HK-2 (cell line): ENCODE data around the gene MTX1.
"Not testable (repeated sequence)": the region's sequence is repeated elsewhere in the genome, so short reads cannot be mapped to it uniquely, and the experiment has no call there.

ENCODE experiments used
- DNase-seq: peaks from one replicate; pipeline ENCODE4 v3.0.0-alpha.2; 2018; ENCODE audit not compliant: unreplicated experiment

MTX1 gene

DNA sequence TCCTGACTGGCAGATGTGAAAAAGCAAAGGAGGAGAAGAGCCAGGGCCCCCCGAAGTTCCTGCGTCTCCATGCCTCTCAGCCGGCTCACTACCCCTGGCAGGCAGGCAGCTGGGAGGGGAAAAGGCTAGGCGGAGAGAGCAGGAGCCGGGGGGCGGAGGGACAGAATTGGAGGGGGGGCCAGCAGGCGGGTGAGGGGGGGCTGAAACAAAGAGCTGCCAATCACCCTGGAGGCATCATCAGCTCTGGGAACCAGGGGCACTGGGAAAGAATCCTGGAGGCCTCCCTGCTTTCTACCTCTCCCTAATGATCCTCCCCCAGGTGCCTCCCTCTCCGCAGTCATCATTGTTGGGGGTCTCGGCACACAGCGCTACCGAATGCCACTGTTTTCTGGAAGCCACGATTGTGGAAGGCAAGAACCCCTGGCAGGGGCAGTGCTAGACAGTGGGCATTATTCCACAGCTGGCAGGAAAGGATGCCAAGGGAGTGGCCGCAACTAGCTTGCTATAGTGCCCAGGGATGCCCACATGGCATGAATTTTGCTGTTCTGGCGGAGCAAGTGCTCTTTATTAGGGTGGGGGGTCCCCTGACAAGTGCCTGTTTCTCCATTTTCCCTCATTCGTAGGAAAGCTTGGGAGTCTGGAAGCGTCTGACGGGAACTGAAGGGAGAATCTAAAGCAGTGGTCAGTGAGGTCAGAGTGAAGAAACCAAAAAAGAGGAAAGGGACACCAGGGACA lies 522 bp upstream of the MTX1 start, which contains the start of gene THBS3:
TSS of gene THBS3 (minus strand) at position 92 of the 735 bp plus-strand sequence. CDS start at position 71, 21 bp downstream.
- DNase-seq = peak; percentile 69

DNA sequence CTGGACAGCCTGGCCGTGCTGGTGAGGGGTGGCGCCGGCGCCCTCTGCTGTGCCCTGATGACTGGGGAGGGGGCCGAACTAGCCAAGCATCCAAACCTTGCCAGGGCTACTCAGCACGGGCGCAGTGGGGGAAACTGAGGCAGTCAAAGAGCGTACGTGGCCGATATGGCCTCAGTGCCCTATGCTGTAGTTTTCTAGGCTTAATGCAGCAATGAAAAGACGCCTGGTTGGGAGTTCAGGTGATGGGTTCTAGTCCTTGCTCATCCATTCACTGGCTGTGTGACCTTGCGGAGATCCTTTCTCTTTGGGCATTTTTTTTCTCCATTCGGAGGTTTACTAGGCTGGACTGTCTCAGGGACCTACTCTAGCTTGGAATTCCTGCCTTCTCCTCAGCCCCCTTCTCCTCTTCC lies 822 bp downstream of the MTX1 start:
- no peak for DNase-seq

- DNase-seq = no peak
These were observed 2.0 kb downstream of the MTX1 start for GRCh38 chr1:155210314-155211104.

DNA sequence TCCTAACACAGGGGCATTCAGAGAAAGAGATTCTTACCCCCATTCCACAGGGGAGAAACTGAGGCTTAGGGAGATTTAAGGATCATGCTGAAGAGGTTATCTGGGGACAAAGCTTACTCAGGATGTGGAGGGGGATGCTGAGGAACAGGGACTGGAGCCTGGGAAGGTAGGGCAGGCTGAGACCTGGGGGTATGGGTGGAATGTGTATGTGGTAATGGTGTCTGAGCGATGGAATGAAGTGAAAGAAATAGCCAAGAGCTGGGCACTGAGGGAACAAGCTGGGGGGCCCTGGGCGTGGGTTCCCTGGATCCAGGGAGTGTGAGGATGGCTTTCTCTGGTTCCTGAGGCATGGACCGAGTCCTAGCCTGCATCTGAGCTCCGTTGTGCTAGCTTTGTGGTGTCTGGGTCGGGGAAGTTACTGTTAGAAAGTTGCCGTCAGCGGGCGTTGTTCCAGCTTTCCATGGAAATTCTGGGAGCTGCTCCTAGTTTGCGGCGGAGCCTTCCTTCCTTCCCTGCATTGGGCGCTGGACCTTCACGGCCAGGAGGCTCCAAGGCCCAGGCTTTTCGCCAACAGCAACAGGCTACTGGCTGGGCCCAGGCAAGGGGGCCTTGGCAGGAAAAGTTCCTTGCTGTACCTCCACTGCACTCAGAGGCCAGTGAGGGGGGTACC lies 3.0 kb downstream of the MTX1 start:
- not testable (repeated sequence) for DNase-seq

GRCh38 chr1:155212051-155212440 lies 3.6 kb downstream of the MTX1 start:
- not testable (repeated sequence) for DNase-seq

DNA sequence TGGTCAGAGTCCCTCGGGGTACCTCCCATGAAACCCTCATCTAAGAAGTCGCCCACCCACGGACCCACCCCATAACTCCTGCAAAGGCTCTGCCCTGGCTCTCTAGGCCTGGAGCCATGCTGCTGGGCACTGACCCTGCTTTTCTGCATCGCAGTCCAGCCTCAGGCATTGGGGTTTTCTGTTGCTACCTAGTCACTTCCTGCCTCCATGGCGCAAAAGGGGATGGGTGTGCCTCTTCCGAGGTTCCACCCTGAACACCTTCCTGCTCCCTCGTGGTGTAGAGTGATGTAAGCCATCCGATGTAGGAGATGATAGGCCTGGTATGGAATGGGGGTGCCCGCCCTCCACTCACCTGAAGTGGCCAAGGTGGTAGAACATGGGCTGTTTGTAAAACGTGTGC lies 6.2 kb downstream of the MTX1 start:
- not testable (repeated sequence) for DNase-seq

DNA sequence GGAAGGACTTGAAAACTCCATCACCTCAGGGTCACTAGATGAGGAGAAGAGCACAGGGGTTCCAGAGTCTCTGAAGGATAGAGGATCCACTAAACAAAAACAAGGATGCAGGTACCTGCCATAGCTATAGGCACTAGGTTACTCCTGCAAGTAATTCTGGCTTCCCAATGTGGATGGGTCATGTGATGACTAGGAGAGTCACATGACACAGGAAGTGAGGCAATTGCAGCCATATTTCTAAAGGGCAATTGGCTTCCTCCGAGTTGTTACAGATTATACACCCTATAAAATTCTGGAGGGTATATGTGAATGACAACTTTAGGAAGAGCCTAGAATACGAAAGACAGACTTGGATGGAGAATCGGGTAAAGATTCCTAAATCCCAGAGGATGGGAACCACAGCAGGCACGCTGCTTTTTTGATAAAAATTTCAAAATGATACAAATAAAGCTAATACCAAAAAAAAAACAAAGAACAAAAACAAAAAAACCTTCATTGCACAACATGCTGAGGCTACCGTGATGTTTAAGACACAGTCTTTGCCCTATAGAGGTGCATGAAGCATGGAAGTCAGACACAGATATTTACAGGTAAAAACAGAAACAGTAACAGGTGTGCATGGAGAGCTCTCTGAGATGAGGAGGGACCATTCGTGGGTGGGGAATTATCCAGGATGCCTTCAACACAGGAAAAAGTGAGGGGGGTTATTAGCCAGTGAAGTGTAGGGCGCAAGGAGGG lies 10.5 kb downstream of the MTX1 start:
- DNase-seq = no peak

- DNase-seq = no peak
These were observed 11.1 kb downstream of the MTX1 start for GRCh38 chr1:155219592-155220031.

DNA sequence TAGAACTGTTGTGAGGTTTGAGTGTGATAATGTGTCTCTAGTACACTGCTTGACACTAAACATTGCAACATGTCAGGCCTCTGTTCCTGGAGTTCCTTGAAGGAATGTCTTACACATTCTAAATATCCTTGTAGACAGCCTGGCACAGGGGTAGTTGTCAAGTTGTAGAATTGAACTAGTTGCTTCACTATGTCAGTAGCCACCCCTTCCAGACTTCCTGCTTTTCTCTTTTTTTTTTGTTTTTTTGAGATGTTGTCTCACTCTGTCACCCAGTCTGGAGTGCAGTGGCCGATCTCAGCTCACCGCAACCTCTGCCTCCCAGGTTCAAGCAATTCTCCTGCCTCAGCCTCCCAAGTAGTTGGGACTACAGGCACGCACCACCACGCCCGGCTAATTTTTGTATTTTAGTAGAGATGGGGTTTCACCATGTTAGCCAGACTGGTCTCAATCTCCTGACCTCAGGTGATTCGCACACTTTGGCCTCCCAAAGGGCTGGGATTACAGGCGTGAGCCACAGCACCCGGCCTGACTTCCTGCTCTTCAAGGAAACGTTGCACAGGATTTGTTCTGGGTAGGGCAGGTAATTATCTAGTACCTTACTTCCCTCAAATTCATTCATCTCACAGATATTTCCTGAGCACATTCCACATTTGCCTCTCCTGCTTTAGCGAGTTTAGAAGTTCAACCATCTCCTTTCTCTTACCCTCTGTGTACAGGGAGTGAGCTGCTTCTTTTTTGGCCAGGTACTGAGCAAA lies 11.9 kb downstream of the MTX1 start:
- not testable (repeated sequence) for DNase-seq

DNA sequence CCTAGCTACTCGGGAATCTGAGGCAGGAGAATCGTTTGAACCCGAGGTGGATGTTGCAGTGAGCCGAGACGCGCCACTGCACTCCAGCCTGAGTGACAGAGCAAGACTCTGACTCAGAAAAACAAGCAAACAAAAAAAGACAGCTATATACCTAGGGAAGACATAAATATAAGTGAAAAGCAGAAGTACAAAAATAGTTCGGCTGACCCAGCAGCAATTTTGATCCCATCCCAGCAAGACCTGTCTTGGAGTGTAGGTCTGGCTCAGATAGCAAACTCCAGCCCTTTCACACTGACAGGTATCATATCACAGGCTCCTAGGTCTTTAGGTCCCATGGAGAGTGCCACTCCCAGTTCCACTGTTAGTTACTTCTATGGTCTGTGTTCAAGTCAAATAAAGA lies 14.6 kb downstream of the MTX1 start:
- DNase-seq = no peak

GRCh38 chr1:155225404-155225759 lies 16.9 kb downstream of the MTX1 start:
- DNase-seq = not testable (repeated sequence)

- peak; percentile 77 for DNase-seq
These were observed 17.9 kb downstream of the MTX1 start for GRCh38 chr1:155226188-155226909.

DNA sequence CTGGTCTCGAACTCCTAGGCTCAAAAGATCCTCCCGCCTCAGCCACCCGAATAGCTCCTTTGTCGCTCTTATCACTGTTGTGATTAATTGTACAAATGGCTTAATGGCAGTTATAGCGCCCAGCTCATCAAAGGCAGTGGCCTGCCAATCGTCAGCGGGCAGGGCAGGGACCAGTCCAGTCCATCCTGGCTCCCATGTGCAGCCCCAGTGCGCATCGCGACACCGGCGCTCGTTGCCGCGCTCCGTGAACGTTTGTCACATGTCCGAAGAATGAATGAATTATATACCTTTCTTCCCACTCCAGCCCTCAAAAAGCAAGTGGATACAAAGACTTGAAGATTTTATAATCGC lies 18.4 kb downstream of the MTX1 start:
- peak; percentile 65 for DNase-seq

GRCh38 chr1:155227261-155228095 lies 19.0 kb downstream of the MTX1 start:
- peak; percentile 99 for DNase-seq

DNA sequence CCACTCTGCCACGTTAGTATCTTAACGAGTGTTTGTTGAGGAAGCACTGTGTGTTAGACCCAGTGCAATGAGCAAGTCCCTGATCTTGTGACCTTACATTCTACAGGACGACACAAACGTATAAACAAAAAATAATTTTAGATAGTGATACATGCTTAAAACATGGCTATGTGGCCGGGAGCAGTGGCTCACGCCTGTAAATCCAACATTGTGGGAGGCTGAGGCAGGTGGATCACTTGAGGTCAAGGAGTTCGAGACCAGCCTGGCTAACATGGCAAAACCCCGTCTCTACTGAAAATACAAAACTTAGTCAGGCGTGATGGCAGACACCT lies 19.6 kb downstream of the MTX1 start:
- DNase-seq = no peak

DNA sequence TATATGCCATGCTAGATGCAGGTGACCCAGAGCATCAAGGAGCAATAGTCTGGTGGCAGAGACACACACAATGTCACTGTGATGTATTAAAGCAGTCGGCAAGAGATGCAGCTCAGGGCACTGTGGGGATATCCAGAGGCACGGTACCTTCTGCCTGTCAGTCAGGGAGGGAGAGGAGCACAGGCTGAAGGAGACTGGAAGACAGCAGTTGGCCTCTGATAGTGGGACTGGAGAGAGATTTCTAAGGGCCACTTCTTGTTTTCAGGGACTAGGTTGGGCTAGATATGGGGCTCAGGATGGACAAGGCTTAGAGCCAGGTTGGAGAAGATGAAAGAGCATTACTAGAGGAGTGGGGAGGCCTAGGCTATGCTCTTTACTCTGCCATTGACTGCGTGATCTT lies 22.8 kb downstream of the MTX1 start:
- not testable (repeated sequence) for DNase-seq

DNA sequence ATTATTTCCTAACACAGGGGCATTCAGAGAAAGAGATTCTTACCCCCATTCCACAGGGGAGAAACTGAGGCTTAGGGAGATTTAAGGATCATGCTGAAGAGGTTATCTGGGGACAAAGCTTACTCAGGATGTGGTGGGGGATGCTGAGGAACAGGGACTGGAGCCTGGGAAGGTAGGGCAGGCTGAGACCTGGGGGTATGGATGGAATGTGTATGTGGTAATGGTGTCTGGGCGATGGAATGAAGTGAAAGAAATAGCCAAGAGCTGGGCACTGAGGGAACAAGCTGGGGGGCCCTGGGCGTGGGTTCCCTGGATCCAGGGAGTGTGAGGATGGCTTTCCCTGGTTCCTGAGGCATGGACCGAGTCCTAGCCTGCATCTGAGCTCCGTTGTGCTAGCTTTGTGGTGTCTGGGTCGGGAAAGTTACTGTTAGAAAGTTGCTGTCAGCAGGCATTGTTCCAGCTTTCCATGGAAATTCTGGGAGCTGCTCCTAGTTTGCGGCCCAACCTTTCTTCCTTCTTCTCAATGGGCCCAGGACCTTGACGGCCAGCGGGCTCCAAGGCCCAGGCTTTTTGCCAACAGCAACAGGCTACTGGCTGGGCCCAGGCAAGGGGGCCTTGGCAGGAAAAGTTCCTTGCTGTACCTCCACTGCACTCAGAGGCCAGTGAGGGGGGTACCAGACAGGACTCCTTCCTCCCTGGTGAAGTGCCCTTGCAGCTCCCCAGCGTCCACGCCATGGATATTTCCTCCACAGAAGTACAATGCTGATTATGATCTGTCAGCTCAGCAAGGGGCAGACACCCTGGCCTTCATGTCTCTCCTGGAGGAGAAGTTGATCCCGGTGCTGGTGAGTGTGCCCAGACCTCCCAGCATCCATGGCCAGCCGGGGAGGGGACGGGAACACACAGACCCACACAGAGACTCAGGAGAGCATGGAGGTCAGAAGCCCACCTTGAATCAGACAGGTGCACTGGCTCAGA lies 23.8 kb downstream of the MTX1 start:
- not testable (repeated sequence) for DNase-seq

DNA sequence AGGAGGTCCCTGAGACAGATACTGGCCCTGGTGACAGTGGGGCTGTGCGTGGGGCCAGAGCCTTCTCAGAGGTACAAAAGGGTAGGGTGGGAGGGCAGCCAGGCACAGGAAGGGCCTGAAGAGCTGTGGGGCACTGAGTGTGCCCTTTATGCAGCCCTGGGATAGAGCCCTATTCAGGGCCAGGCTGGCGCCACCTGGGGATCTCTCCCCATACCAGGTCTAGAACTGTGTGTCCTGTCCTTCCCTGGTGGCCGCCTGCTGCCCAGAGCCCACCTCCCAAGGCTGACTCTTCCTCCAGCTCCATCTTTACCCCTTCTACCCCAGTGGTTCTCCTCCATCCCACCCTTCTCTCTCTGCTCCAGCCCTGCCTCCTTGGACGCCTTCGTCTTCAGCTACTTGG lies 25.0 kb downstream of the MTX1 start:
- not testable (repeated sequence) for DNase-seq
